ENCODE results near the gene DPT.

DNA sequence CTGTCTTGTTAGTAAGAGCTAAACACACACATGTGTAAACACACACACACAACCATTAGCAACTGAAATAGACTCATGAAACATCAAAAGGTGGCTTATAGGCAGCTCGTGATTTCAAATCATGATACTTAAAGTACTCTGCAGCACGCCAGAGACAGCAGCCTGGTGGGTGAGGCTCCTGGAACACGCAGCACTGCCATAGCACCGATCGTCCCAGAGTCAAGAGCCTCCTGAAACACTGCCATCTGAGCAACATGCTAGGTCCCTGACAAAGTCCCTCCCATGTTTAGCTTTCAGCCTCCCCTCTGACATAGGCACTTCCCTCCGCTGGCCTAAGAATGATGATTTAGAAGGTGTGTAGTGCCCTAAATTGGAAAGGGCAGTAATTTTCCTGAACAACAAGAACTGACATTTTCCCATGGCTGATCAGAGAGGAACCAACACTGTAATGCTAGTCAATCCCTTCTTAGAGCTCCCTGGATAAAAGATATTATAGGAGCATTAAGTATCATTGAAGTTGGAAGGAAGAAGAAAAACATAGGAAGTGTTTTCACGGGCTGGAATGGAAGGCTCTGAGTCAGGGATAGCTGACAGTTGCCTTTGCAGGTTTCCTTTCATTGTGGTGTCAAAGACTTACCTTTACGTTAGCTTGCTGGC, 14.1 kb upstream of the DPT start:
- TF ChIP-seq, protein P1, sequence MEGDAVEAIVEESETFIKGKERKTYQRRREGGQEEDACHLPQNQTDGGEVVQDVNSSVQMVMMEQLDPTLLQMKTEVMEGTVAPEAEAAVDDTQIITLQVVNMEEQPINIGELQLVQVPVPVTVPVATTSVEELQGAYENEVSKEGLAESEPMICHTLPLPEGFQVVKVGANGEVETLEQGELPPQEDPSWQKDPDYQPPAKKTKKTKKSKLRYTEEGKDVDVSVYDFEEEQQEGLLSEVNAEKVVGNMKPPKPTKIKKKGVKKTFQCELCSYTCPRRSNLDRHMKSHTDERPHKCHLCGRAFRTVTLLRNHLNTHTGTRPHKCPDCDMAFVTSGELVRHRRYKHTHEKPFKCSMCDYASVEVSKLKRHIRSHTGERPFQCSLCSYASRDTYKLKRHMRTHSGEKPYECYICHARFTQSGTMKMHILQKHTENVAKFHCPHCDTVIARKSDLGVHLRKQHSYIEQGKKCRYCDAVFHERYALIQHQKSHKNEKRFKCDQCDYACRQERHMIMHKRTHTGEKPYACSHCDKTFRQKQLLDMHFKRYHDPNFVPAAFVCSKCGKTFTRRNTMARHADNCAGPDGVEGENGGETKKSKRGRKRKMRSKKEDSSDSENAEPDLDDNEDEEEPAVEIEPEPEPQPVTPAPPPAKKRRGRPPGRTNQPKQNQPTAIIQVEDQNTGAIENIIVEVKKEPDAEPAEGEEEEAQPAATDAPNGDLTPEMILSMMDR (optimal IDR thresholded peaks at IDR 0.05 in 1 of 3, IDR thresholded peaks at IDR 0.05 in 1 of 3, conservative IDR thresholded peaks at IDR 0.05 in 1 of 3; ENCODE audit: extremely low read depth in 1 of 3, insufficient read depth in 2 of 3, low read length in 3 of 3): no peak
- no peak for TF ChIP-seq EZH2 (IDR thresholded peaks at IDR 0.05; ENCODE audit: low read length)

Measured in keratinocyte (primary cell).